GM19239 (cell line): ENCODE results near the gene PSMC3IP.

Source experiments
- DNase-seq: peaks from one replicate; pipeline ENCODE4 v3.0.0; 2011; ENCODE audit warnings: low spot score; ENCODE audit not compliant: insufficient read length
- FAIRE-seq: peaks from 2 replicates; lab custom pipeline; 2011; peaks lifted over from hg19 to GRCh38; lab: Jason Lieb, UNC

Gene PSMC3IP

GRCh38 chr17:42586514-42587230 is 9.1 kb upstream of the PSMC3IP start:
- DNase-seq (peak; percentile 61), FAIRE-seq (peak; percentile 97)

- FAIRE-seq = no peak
- no peak for DNase-seq
These were observed 7.8 kb upstream of the PSMC3IP start for GRCh38 chr17:42585353-42585752.

- no peak for DNase-seq
- FAIRE-seq = no peak
These were observed 7.4 kb upstream of the PSMC3IP start for GRCh38 chr17:42584880-42585279.

- no peak for FAIRE-seq
- no peak for DNase-seq
These were observed 4.3 kb upstream of the PSMC3IP start for GRCh38 chr17:42581744-42582270.

DNA sequence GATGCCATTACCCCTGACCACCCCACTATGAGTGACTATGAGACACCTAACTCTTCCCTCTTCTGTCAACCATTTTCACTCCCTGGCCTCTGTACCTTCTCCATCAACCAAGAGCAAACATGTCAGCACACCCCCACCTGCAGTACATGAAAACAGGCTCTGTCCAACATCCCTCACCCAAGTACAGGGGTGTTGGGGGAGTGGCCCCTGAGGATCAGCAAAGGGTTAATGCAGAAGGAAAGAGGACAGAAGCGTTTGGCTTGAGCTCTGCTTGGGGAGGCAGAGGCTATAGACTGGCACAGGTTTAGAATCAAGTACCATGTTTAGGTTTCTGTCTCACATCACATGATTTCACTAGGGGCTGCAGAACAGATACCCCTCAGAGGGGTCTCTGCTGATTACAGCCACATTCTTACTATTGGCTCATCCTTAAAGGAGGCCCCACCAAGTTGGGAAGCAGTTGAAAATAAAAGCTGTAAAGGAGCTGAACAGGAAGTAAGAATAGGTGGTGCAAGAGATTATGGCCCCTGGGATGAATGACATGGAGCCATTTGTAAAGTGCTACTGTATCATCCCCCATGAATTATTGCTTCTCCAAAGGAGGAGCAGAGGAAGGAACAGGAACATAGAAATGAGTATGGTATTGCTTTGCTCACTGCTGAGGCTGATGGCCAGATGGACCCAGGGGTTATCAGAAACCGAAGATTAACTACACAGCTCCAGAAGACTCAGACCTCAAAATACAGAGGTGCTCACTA is 2.4 kb upstream of the PSMC3IP start:
- no peak for DNase-seq
- FAIRE-seq = no peak

DNA sequence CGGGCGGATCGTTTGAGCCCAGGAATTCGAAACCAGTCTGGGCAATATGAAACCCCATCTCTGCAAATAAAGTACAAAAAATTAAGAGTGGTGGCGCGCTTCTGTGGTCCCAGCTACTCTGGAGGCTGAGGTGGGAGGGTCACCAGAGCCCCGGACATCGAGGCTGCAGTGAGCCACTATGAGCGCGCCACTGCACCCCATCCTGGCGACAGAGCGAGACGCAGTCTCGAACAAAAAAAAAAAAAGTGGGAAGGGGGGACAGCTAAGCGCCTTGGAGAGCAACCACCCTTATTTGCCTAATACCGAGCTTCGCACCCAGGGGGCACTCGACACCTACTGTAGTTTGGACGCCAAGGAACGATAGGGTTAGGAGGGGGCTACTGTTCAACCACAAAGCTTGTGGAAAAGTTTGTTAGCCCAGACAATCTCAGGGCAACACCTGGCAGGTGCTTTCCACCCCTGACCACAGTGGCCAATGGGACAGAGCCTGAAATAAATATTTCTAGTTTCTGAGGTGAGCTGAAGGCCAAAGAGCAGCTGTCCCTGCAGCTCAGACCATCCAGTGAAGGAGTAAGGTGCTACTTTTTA is 847 bp upstream of the PSMC3IP start:
- FAIRE-seq = peak; percentile 93
- peak; percentile 69 for DNase-seq

DNA sequence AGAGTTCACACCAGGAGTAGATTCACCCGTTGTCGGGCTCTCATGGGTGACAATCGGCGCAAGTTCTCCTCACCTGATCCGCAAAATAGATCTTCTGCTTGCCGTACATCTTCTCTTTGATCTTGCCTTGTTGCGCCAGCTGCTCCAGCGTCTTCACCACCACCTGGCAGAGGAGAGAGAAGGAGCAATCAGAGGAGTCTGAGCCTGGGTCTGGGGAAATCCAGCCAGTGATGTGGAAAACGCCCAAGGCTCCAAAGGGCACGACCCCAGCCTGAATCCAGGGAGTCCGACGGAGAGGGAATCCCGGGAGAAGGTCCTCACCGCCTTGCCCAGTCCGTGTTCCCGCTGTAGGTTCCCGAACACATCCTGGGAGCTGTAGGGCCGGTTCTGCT is 393 bp downstream of the PSMC3IP start:
- no peak for DNase-seq
- peak; percentile 21 for FAIRE-seq

DNA sequence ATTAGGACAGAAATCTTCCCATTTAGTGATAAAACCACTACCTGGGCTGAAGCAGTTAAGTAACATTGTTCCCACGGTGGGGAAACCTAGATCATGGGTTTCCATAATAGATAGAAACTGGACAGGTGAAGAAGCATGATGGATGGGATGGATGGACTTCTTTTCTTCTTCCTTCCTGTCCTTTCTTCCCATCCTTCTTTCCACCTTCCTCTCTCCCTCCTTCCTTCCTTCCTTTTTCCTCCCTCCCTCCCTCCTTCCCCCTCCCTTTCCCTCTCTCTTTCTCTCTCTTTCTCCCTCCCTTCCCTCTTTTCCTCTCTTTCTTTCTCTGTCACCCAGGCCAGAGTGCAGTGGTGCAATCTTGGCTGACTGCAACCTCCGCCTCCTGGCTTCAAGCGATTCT is 3.1 kb downstream of the PSMC3IP start:
- FAIRE-seq = no peak
- no peak for DNase-seq

- no peak for FAIRE-seq
These were observed 4.4 kb downstream of the PSMC3IP start for GRCh38 chr17:42573095-42573494.

DNA sequence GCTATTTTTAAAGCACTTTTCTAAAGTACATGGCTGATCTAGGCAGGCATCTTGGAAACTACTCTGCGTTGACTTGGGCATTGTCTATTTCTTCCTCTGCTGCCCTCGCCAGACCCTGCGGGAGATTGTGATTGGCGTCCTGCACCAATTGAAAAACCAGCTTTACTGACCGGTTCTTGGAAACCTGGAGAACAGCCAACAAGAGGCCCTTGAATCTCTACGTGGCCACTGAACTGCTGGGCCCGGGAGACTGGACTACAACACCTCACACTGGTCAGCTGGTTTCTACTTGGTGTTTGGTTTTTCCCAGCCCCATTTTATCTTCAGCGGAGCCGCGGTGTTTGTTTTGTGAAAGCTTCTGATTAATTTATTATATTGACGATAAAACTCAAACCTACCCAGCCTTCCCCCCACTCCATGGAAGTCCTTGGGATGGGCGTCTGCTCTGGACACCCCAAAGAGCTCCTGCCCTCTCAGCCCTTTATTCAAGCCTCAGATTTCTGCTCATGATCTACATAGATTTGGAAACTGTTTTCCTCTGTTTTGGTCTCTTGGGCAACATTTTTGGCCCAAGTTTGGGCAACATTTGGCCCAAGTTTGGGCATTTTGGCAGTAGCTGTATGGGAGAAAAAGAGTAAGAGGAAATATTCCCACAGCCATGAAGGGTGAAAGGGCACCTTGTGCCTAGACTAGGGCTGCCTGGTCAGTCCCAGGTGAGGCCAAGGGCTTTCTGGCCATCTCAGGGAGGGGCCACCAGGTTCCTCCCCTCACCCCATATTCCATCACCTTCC is 5.9 kb downstream of the PSMC3IP start:
- DNase-seq (no peak), FAIRE-seq (no peak)

More at GRCh38 chr17:42573095-42573494, 4.4 kb downstream of the PSMC3IP start:
- DNase-seq = no peak

DNA sequence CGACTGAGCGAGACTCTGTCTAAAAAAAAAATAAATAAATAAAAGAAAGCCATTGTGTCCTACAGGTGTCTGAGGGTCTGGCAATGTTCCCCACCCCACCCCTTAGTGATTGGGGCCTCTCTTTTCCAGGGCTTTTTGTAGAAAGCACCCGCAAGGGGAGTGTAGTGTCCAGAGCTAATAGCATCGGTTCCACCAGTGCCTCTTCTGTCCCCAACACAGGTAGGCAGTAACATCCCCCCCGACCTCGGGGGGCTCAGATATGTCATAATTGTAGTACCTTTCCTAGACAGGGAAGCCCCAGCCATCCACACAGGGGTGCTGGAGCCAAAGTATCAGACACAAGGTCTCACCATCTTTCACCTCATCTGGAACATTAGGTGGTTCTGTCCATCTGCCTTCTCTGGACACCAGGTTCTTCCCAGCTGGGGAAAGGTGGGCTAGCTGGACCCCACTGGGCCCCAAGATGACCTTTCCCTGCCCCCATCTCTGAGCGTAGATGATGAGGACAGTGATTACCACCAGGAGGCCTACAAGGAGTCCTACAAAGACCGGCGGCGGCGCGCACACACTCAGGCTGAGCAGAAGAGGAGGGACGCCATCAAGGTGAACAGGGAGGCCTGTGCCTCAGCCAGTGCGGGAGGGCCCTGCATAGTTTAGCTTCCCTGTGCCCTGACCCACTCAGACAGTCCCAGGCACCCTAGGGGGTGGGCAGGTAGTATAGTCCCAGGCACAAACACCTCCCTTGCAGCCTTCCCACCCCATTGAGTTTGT is 9.0 kb downstream of the PSMC3IP start:
- no peak for DNase-seq
- no peak for FAIRE-seq

GRCh38 chr17:42566883-42567573 is 10.5 kb downstream of the PSMC3IP start, which contains the start of gene MLX:
Gene MLX (plus strand): TSS chr17:42567100. CDS start chr17:42567125, 25 bp downstream.
- FAIRE-seq = peak; percentile 80

DNA sequence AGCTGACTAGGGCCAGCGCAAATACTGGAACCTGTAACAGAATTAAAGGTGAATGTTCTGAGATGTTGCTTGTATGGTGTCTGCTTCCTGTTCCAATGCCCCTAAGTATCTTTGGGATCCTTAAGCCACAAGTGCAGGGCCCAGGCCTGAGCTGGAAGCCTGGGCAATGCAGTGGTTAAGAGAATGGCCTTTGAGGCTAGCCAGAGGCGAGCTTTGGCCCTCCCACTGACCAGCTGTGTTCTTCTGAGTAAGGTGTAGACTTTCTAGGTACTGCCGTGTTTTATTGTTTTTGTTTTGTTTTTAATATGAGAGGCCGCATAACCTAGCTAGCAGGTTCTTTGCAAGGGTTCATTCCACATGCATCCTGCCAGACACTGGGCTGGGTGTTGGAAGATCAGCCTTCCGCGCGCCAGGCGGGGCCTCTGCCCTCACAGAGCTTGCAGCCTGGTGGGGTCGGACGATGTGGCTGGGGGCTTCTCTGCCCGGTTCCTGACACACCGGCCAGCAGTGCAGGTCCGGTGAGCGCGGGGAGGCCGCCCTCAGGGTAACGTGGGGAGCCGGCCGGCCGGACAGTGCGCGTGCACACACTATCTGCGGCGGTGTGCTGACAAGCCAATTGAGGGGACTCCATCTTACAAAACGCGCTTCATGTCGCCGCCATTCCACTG is 11.2 kb downstream of the PSMC3IP start:
- FAIRE-seq = no peak
- DNase-seq = no peak

More at GRCh38 chr17:42566883-42567573, 10.5 kb downstream of the PSMC3IP start, which contains the start of gene MLX:
- DNase-seq = peak; percentile 98

GRCh38 chr17:42565523-42566214 is 11.9 kb downstream of the PSMC3IP start:
- DNase-seq = no peak
- FAIRE-seq = no peak

GRCh38 chr17:42564815-42565522 is 12.6 kb downstream of the PSMC3IP start:
- DNase-seq (no peak), FAIRE-seq (no peak)

DNA sequence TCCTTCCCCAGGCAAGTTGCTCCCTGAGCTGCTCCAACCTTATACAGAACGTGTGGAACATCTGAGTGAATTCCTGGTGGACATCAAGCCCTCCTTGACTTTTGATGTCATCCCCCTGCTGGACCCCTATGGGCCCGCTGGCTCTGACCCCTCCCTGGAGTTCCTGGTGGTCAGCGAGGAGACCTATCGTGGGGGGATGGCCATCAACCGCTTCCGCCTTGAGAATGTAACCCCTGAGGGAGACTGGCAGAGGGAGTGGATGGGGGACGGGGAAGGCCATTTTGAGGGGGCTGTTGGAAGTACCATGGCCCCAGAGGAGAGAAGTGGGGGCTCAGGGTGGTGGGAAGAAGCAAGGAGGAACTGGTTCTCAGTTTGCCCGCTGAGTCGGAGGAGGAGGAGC is 13.6 kb downstream of the PSMC3IP start:
- no peak for DNase-seq
- no peak for FAIRE-seq

GRCh38 chr17:42563543-42563942 is 14.0 kb downstream of the PSMC3IP start:
- DNase-seq (no peak), FAIRE-seq (no peak)
